K562 (cell line): Measurements from ENCODE around the gene BBC3. TPM values are rescaled to one million over a fixed set of nuclear protein-coding genes. Genes with fewer than 3 reads are reported as not detected.
A peak's percentile ranks its signal among the peaks of the same experiment; 100 is the strongest.

Experiments used
- ATAC-seq: fragments of 200-7000 bp; cut with Tn5 transposase; 3 replicates; pipeline ENCODE4 v1.9.1; 2020; ENCODE audit warnings: moderate library complexity
- BruUV-seq: library from RNA; stranded (reverse); fragments of 400-500 nt; replicated peaks from 2 replicates; lab custom pipeline; 2021; lab: Mats Ljungman, UMichigan
- CTCF ChIA-PET: fragments of 300-600 bp; formaldehyde crosslinking; extraction: SDS; loops from one replicate; lab custom pipeline; 2021; ENCODE audit warnings: low intra/inter-chr PET ratio; lab: Yijun Ruan, JAX
- POLR2A ChIA-PET: fragments of 300-600, 350-650 bp; sonication (Branson Sonifier 250); formaldehyde crosslinking; extraction: SDS; loops from one replicate; lab custom pipeline; 2021; ENCODE audit warnings: antibody characterized with exemption, inconsistent platforms; lab: Yijun Ruan, JAX
- DNase-seq, 4 experiments: peaks; one replicate each; pipeline versions ENCODE4 v3.0.0 to v3.0.0-alpha.2; 2011 to 2018; ENCODE audit warnings: low spot score in 3 of 4, mixed read lengths in 3 of 4; ENCODE audit errors: extremely low read depth in 1 of 4
- FAIRE-seq: peaks from 2 replicates; lab custom pipeline; 2011; peaks lifted over from hg19 to GRCh38; lab: Jason Lieb, UNC
- H2AFZ ChIP-seq: 2 replicates; pipeline ENCODE4 v1.6.0; 2011; ENCODE audit warnings: low read depth, low read length, control low read depth, inconsistent platforms
- H3K27ac ChIP-seq: fragments of 200-600 bp; 3 replicates; pipeline ENCODE4 v1.8.0; 2011; ENCODE audit warnings: low read depth, mild to moderate bottlenecking, control low read depth, inconsistent platforms, low read length, moderate library complexity, mixed read lengths; ENCODE audit errors: extremely low read depth
- H3K27me3 ChIP-seq, 2 experiments: fragments of 300-600 bp in 1 of 2; 2 replicates in 1 of 2; 3 replicates in 1 of 2; pipeline versions ENCODE4 v1.6.0 to v1.8.0; 2011; ENCODE audit warnings: inconsistent platforms in 2 of 2, low read length in 2 of 2, mild to moderate bottlenecking in 1 of 2, mixed read lengths in 1 of 2, moderate library complexity in 1 of 2; ENCODE audit not compliant: control insufficient read depth in 2 of 2, insufficient read depth in 2 of 2
- H3K36me3 ChIP-seq: fragments of 300-600 bp; 3 replicates; pipeline ENCODE4 v1.8.0; 2011; ENCODE audit warnings: mild to moderate bottlenecking, low read length, inconsistent platforms; ENCODE audit not compliant: control insufficient read depth, insufficient read depth
- H3K4me1 ChIP-seq, 2 experiments: fragments of 200-600 bp in 1 of 2; replicated peaks in 1 of 2; 2 replicates in 1 of 2; 3 replicates in 1 of 2; pipeline versions ENCODE4 v1.5.1 to v1.8.0; 2011; ENCODE audit warnings: inconsistent platforms in 2 of 2, low read length in 2 of 2, mild to moderate bottlenecking in 1 of 2, mixed read lengths in 1 of 2, moderate library complexity in 1 of 2; ENCODE audit not compliant: control insufficient read depth in 2 of 2, insufficient read depth in 2 of 2
- H3K4me2 ChIP-seq: 2 replicates; pipeline ENCODE4 v1.6.1; 2011; ENCODE audit warnings: low read length, control low read depth, inconsistent platforms, mixed read lengths; ENCODE audit not compliant: insufficient read depth
- H3K4me3 ChIP-seq: fragments of 200-600 bp; sonication (generic), shearing (Covaris generic); 2 replicates; pipeline ENCODE4 v1.5.1; 2016; ENCODE audit warnings: control low read depth, inconsistent platforms
- H3K79me2 ChIP-seq: fragments of 200-600 bp; 3 replicates; pipeline ENCODE4 v1.8.0; 2011; ENCODE audit warnings: low read length, inconsistent platforms; ENCODE audit not compliant: control insufficient read depth, insufficient read depth
- H3K9ac ChIP-seq, 2 experiments: 2 replicates each; pipeline versions ENCODE4 v1.6.0 to v1.6.1; 2011; ENCODE audit warnings: low read depth in 2 of 2, low read length in 2 of 2, control low read depth in 1 of 2, inconsistent platforms in 1 of 2, mild to moderate bottlenecking in 1 of 2, mixed read lengths in 1 of 2; ENCODE audit not compliant: insufficient read depth in 1 of 2
- H3K9me1 ChIP-seq: one replicate; pipeline ENCODE4 v1.6.0; 2011; ENCODE audit warnings: inconsistent platforms, mild to moderate bottlenecking, low read length, moderate library complexity; ENCODE audit not compliant: control insufficient read depth, insufficient read depth
- H3K9me3 ChIP-seq: replicated peaks from 2 replicates; pipeline ENCODE4 v1.5.1; 2011; ENCODE audit warnings: low read depth, low read length, inconsistent platforms; ENCODE audit not compliant: control insufficient read depth, insufficient read depth
- H4K20me1 ChIP-seq: replicated peaks from 2 replicates; pipeline ENCODE4 v1.6.1; 2011; ENCODE audit warnings: low read length, inconsistent platforms, mixed read lengths; ENCODE audit not compliant: control insufficient read depth, insufficient read depth
- ETS1 ChIP-seq: conservative IDR thresholded peaks from 2 replicates; pipeline ENCODE4 v1.6.1; 2011; ENCODE audit warnings: low read depth, mild to moderate bottlenecking, low read length; ENCODE audit not compliant: control insufficient read depth
- MITF ChIP-seq: IDR thresholded peaks from 2 replicates; pipeline ENCODE4 v1.6.1; 2014; ENCODE audit warnings: antibody characterized with exemption
- NONO ChIP-seq, 2 experiments: fragments of 200-400 bp in 1 of 2; fragments of 450-650 bp in 1 of 2; formaldehyde crosslinking in 1 of 2; IDR thresholded peaks; 2 replicates each; pipeline ENCODE4 v1.6.1; 2017; ENCODE audit warnings: low read depth in 2 of 2, mild to moderate bottlenecking in 2 of 2, moderate library complexity in 2 of 2, low read length in 1 of 2
- PTBP1 ChIP-seq: fragments of 200-400 bp; formaldehyde crosslinking; IDR thresholded peaks from 2 replicates; pipeline ENCODE4 v1.6.1; 2017; ENCODE audit warnings: low read depth, low read length
- TFAM ChIP-seq: fragments of 250-450 bp; sonication (Bioruptor Pico); conservative IDR thresholded peaks from 2 replicates; pipeline ENCODE4 v1.5.0; 2021; ENCODE audit warnings: mild to moderate bottlenecking, moderate library complexity
- ZFP36 ChIP-seq: fragments of 150-350 bp; IDR thresholded peaks from 2 replicates; pipeline ENCODE4 v1.6.1; 2018; ENCODE audit warnings: low read length, low read depth; ENCODE audit not compliant: partially characterized antibody
- WGBS: fragments of 100-300 bp; shearing (Covaris generic); methylation state at CpG from one replicate; pipeline ENCODE4 v1.1.6; 2016; ENCODE audit warnings: low coverage, mixed read lengths; ENCODE audit not compliant: insufficient coverage; ENCODE audit errors: missing lambda C conversion rate; 5-methylcytosine and 5-hydroxymethylcytosine counted together
- in situ Hi-C: fragments of 300-500 bp; cut with MboI; formaldehyde crosslinking; loops from 4 replicates; pipeline ENCODE4 v1.15.0; 2018; ENCODE audit warnings: inconsistent platforms, mixed read lengths
- intact Hi-C: fragments of 100-400 bp; cut with micrococcal nuclease; formaldehyde crosslinking; loops from 2 replicates; pipeline ENCODE4 v1.14.2; 2022
- polyA plus RNA-seq, 8 experiments: library from polyadenylated mRNA; depleted of rRNA in 4 of 8; stranded (reverse) in 5 of 8; unstranded in 3 of 8; fragments of >200 nt; fragmentation: Nextera tagmentation in 2 of 8; fragmentation: Illumina TruSeq in 1 of 8; extraction: Ambion mirVana in 2 of 8; extraction: Trizol in 1 of 8; gene quantifications; 2 replicates each; pipeline versions ENCODE4 v1.2.1 to v1.2.3, GENCODE V29; 2011 to 2014; ENCODE audit warnings: inconsistent platforms in 1 of 8, missing spikeins in 1 of 8
- total RNA-seq, 7 experiments: library from RNA; depleted of rRNA in 6 of 7; stranded (reverse); fragments of >200 nt in 6 of 7; fragmentation: Illumina TruSeq in 2 of 7; extraction: Trizol in 2 of 7; gene quantifications; 2 replicates each; pipeline versions ENCODE4 v1.2.1 to v1.2.3, GENCODE V29; 2011 to 2021; ENCODE audit warnings: low replicate concordance in 1 of 7

BBC3 gene
- total and polyA plus RNA-seq, 9 of the 15 experiments (the other 6 are each of a cell fraction or from before 2014, with no cell fraction given) = 0.15 to 30.7 (median 4.8) TPM

GRCh38 chr19:47258895-47259555, 28.0 kb upstream of the BBC3 start:
- DNase-seq (no peak), ATAC-seq (no peak), FAIRE-seq (no peak)
- H3K9ac ChIP-seq = peak overlapping the region in 1 of 2 experiments; percentile 65; a peak in 3 of 4 replicates
- H3K4me3 ChIP-seq = no peak overlapping the region
- peaks cover 8 to 29% of the 10 kb centered on the region in 2 experiments; a peak in 4 of 5 replicates for H3K4me1 ChIP-seq
- no TSS peak for BruUV-seq
- ChIA-PET CTCF (no interaction called here), POLR2A (interaction anchor here (1.5 to 2.6 kb wide), 3 partner anchors 10 to 15 kb away, joined by 6 to 11 read pairs (median 7); no protein-coding TSS in a partner anchor)
- no peaks in the 10 kb centered on the region; the same call in 1 of the 2 replicates for H3K9me3 ChIP-seq
- H3K27me3 ChIP-seq = no peaks in the 10 kb centered on the region
- peaks cover 50% of the 10 kb centered on the region; the same call in 2 of the 3 replicates for H3K36me3 ChIP-seq
- WGBS = 85% methylated on average over 6 of the region's 6 CpGs
- TF ChIP-seq ZFP36 (peak; percentile 90), PTBP1 (no peak)
- TF ChIP-seq, all 486 proteins: peak for 1
- no peaks in the 10 kb centered on the region for H3K9me1 ChIP-seq
- no peak overlapping the region for H2AFZ ChIP-seq
- H3K27ac ChIP-seq = no peak overlapping the region
- in situ Hi-C loops = no loop called here
- intact Hi-C loops = no loop called here
- H4K20me1 ChIP-seq = peaks cover 7% of the 10 kb centered on the region; the same call in 1 of the 2 replicates
- H3K79me2 ChIP-seq = peaks cover 38% of the 10 kb centered on the region
- no peak overlapping the region for H3K4me2 ChIP-seq

GRCh38 chr19:47258434-47258833, 27.4 kb upstream of the BBC3 start:
- FAIRE-seq (no peak), DNase-seq (no peak), ATAC-seq (no peak)
- peaks cover 49% of the 10 kb centered on the region; the same call in 2 of the 3 replicates for H3K36me3 ChIP-seq
- BruUV-seq = no TSS peak
- POLR2A ChIA-PET = interaction anchor here (1.5 to 2.6 kb wide), 2 partner anchors 10 to 14 kb away, joined by 6 to 11 read pairs; no protein-coding TSS in a partner anchor
- intact Hi-C loops = no loop called here
- CTCF ChIA-PET = no interaction called here
- no peak overlapping the region for H3K27ac ChIP-seq
- no peaks in the 10 kb centered on the region for H3K9me1 ChIP-seq
- H3K9me3 ChIP-seq = no peaks in the 10 kb centered on the region; the same call in 1 of the 2 replicates
- H4K20me1 ChIP-seq = peaks cover 7% of the 10 kb centered on the region; the same call in 1 of the 2 replicates
- H3K27me3 ChIP-seq = no peaks in the 10 kb centered on the region
- H3K4me2 ChIP-seq = peak overlapping the region; percentile 99; the same call in 1 of the 2 replicates
- peaks cover 38% of the 10 kb centered on the region for H3K79me2 ChIP-seq
- H2AFZ ChIP-seq = no peak overlapping the region
- in situ Hi-C loops = no loop called here
- H3K4me1 ChIP-seq = peaks cover 8 to 29% of the 10 kb centered on the region in 2 experiments; a peak in 4 of 5 replicates
- TF ChIP-seq ETS1 = no peak
- TF ChIP-seq TFAM (CRISPR knock-in tag) = no peak
- no peak for TF ChIP-seq MITF
- no peak for TF ChIP-seq NONO (IDR thresholded peaks at IDR 0.05; ENCODE audit: low read depth in 2 of 2, low read length in 1 of 2)
- TF ChIP-seq, all 486 proteins: peak for 0
- H3K9ac ChIP-seq = peak overlapping the region; percentile 17 to 92; a peak in 2 of 4 replicates
- WGBS = 70% methylated on average over 2 of the region's 9 CpGs
- peak overlapping the region; percentile 53; the same call in 1 of the 2 replicates for H3K4me3 ChIP-seq
